Iris pigment epithelial cell (primary cell): Measurements from ENCODE around the gene MAEA.
A peak's percentile ranks its signal among the peaks of the same experiment; 100 is the strongest.

Source experiments
- DNase-seq: peaks from one replicate; pipeline ENCODE4 v3.0.0-alpha.2; 2011; ENCODE audit warnings: low read depth

The MAEA gene

GRCh38 chr4:1249731-1250526 is 39.8 kb upstream of the MAEA start:
- DNase-seq = peak; percentile 74

- no peak for DNase-seq
These were observed 39.2 kb upstream of the MAEA start for GRCh38 chr4:1250527-1250812.

- no peak for DNase-seq
These were observed 38.5 kb upstream of the MAEA start for GRCh38 chr4:1250921-1251772.

- no peak for DNase-seq
These were observed 38.0 kb upstream of the MAEA start for GRCh38 chr4:1251773-1252066.

- no peak for DNase-seq
These were observed 36.7 kb upstream of the MAEA start for GRCh38 chr4:1252928-1253492.

GRCh38 chr4:1253831-1254230 is 35.9 kb upstream of the MAEA start:
- no peak for DNase-seq

- DNase-seq = peak; percentile 50
These were observed 34.5 kb upstream of the MAEA start for GRCh38 chr4:1255151-1255550.

GRCh38 chr4:1255699-1256098 is 34.0 kb upstream of the MAEA start:
- DNase-seq = no peak

- no peak for DNase-seq
These were observed 31.2 kb upstream of the MAEA start for GRCh38 chr4:1258457-1258856.

GRCh38 chr4:1259966-1260365 is 29.7 kb upstream of the MAEA start:
- no peak for DNase-seq

- DNase-seq = no peak
These were observed 29.1 kb upstream of the MAEA start for GRCh38 chr4:1260418-1261106.

- DNase-seq = no peak
These were observed 28.4 kb upstream of the MAEA start for GRCh38 chr4:1261107-1261928.

- no peak for DNase-seq
These were observed 24.7 kb upstream of the MAEA start for GRCh38 chr4:1264942-1265341.

- DNase-seq = no peak
These were observed 24.3 kb upstream of the MAEA start for GRCh38 chr4:1265351-1265750.

GRCh38 chr4:1266881-1267763 is 22.6 kb upstream of the MAEA start:
- no peak for DNase-seq

- no peak for DNase-seq
These were observed 20.5 kb upstream of the MAEA start for GRCh38 chr4:1269209-1269608.

- DNase-seq = no peak
These were observed 18.0 kb upstream of the MAEA start for GRCh38 chr4:1271686-1272085.

GRCh38 chr4:1274871-1275270 is 14.8 kb upstream of the MAEA start:
- DNase-seq = no peak

GRCh38 chr4:1276984-1277383 is 12.7 kb upstream of the MAEA start:
- DNase-seq = no peak

GRCh38 chr4:1277667-1278665 is 11.7 kb upstream of the MAEA start:
- no peak for DNase-seq
